HCT116 (cell line): Measurements from ENCODE around the gene KNSTRN. TPM values are rescaled to one million over a fixed set of nuclear protein-coding genes. Genes with fewer than 3 reads are reported as not detected.

Experiments
- ATAC-seq: fragments of 200-7000 bp; cut with Tn5 transposase; 2 replicates; pipeline ENCODE4 v1.9.1; 2020; ENCODE audit warnings: mild to moderate bottlenecking, moderate library complexity
- BruUV-seq: library from RNA; stranded (reverse); fragments of 400-500 nt; replicated peaks from 2 replicates; lab custom pipeline; 2021; lab: Mats Ljungman, UMichigan
- CTCF ChIA-PET: fragments of 300-600 bp; sonication (Branson Sonifier 250); formaldehyde crosslinking; loops from one replicate; lab custom pipeline; 2021; ENCODE audit warnings: antibody characterized with exemption; lab: Charles Lee
- POLR2A ChIA-PET: fragments of 300-600, 350-600 bp; sonication (Branson Sonifier 250); formaldehyde crosslinking; loops from one replicate; lab custom pipeline; 2021; ENCODE audit warnings: antibody characterized with exemption; lab: Charles Lee
- RAD21 ChIA-PET, 2 experiments: fragments of 300-600 bp; sonication (Branson Sonifier 250); formaldehyde crosslinking; loops; one replicate each; lab custom pipeline; 2023; ENCODE audit warnings: low total read pairs in 2 of 2; ENCODE audit not compliant: uncharacterized antibody in 2 of 2, unreplicated experiment in 2 of 2, low non-redundant PET in 1 of 2; lab: Charles Lee
- DNase-seq: peaks from one replicate; pipeline ENCODE4 v3.0.0-alpha.2; 2010; ENCODE audit warnings: low read depth, low spot score
- H2AFZ ChIP-seq: fragments of 200-600 bp; shearing (Covaris generic), sonication (generic); 2 replicates; pipeline ENCODE4 v1.6.1; 2017; ENCODE audit warnings: low read depth, mixed run types, mixed read lengths, antibody characterized with exemption, low read length; ENCODE audit not compliant: poor library complexity, severe bottlenecking
- H3K27ac ChIP-seq: 2 replicates; pipeline ENCODE4 v1.5.1; 2012; ENCODE audit warnings: low read depth, low read length
- H3K27me3 ChIP-seq: fragments of 200-600 bp; sonication (generic); 2 replicates; pipeline ENCODE4 v1.6.1; 2016; ENCODE audit warnings: mixed run types, low read length, mixed read lengths; ENCODE audit not compliant: insufficient read depth
- H3K36me3 ChIP-seq, 2 experiments: fragments of 200-500 bp in 1 of 2; fragments of 200-600 bp in 1 of 2; sonication (Bioruptor generic) in 1 of 2; sonication (generic) in 1 of 2; 2 replicates each; pipeline versions ENCODE4 v1.5.1 to v1.6.1; 2014 to 2016; ENCODE audit warnings: low read length in 2 of 2, inconsistent platforms in 1 of 2, mixed read lengths in 1 of 2, mixed run types in 1 of 2; ENCODE audit not compliant: insufficient read depth in 2 of 2, control insufficient read depth in 1 of 2
- H3K4me1 ChIP-seq, 2 experiments: fragments of 200-600 bp in 1 of 2; sonication (generic) in 1 of 2; 2 replicates each; pipeline versions ENCODE4 v1.5.1 to v1.6.1; 2012 to 2017; ENCODE audit warnings: low read length in 2 of 2, inconsistent platforms in 1 of 2, mild to moderate bottlenecking in 1 of 2, mixed read lengths in 1 of 2, mixed run types in 1 of 2, moderate library complexity in 1 of 2; ENCODE audit not compliant: insufficient read depth in 2 of 2, control insufficient read depth in 1 of 2
- H3K4me2 ChIP-seq: fragments of 200-600 bp; sonication (generic); 2 replicates; pipeline ENCODE4 v1.6.1; 2017; ENCODE audit warnings: mixed run types, low read length, mixed read lengths
- H3K4me3 ChIP-seq, 2 experiments: fragments of 200-600 bp in 1 of 2; sonication (generic) in 1 of 2; replicated peaks in 1 of 2; 2 replicates each; pipeline ENCODE4 v1.5.1; 2011 to 2016; ENCODE audit warnings: low read length in 2 of 2, control low read depth in 1 of 2, low read depth in 1 of 2, mild to moderate bottlenecking in 1 of 2, mixed read lengths in 1 of 2, mixed run types in 1 of 2
- H3K79me2 ChIP-seq: fragments of 200-600 bp; sonication (generic); 2 replicates; pipeline ENCODE4 v1.6.1; 2017; ENCODE audit warnings: mild to moderate bottlenecking, mixed run types, low read length, moderate library complexity, mixed read lengths; ENCODE audit not compliant: insufficient read depth
- H3K9ac ChIP-seq: fragments of 200-600 bp; sonication (generic); 2 replicates; pipeline ENCODE4 v1.6.1; 2016; ENCODE audit warnings: low read length, mixed read lengths
- H3K9me2 ChIP-seq: fragments of 200-600 bp; sonication (generic), shearing (Covaris generic); 2 replicates; pipeline ENCODE4 v1.6.1; 2017; ENCODE audit warnings: mixed run types, mild to moderate bottlenecking, moderate library complexity; ENCODE audit not compliant: insufficient read depth
- H3K9me3 ChIP-seq, 2 experiments: fragments of 200-500 bp in 1 of 2; fragments of 200-600 bp in 1 of 2; sonication (Bioruptor generic) in 1 of 2; sonication (generic) in 1 of 2; 2 replicates each; pipeline ENCODE4 v1.6.1; 2014 to 2017; ENCODE audit warnings: low read length in 2 of 2, mixed read lengths in 2 of 2, inconsistent platforms in 1 of 2, low read depth in 1 of 2, mild to moderate bottlenecking in 1 of 2, mixed run types in 1 of 2, moderate library complexity in 1 of 2; ENCODE audit not compliant: control insufficient read depth in 1 of 2, insufficient read depth in 1 of 2
- H4K20me1 ChIP-seq: fragments of 200-600 bp; sonication (generic), shearing (Covaris generic); 2 replicates; pipeline ENCODE4 v1.6.1; 2017; ENCODE audit warnings: mixed run types, mild to moderate bottlenecking, moderate library complexity; ENCODE audit not compliant: insufficient read depth
- CEBPB ChIP-seq: IDR thresholded peaks from 2 replicates; pipeline ENCODE4 v1.6.1; 2012; ENCODE audit warnings: low read depth
- EGR1 ChIP-seq: IDR thresholded peaks from 2 replicates; pipeline ENCODE4 v1.6.1; 2012; ENCODE audit warnings: low read depth
- POLR2A ChIP-seq: IDR thresholded peaks from 2 replicates; pipeline ENCODE4 v1.7.0; 2011; ENCODE audit warnings: borderline replicate concordance; ENCODE audit not compliant: insufficient read depth, insufficient read length; ENCODE audit errors: extremely low read depth
- POLR2AphosphoS5 ChIP-seq: IDR thresholded peaks from 2 replicates; pipeline ENCODE4 v1.6.1; 2011; ENCODE audit warnings: mild to moderate bottlenecking, low read depth, low read length, moderate library complexity
- SIN3A ChIP-seq: IDR thresholded peaks from 2 replicates; pipeline ENCODE4 v1.6.1; 2012; ENCODE audit warnings: low read depth
- SP1 ChIP-seq: IDR thresholded peaks from 2 replicates; pipeline ENCODE4 v1.6.1; 2012; ENCODE audit warnings: low read depth
- YY1 ChIP-seq: IDR thresholded peaks from 2 replicates; pipeline ENCODE4 v1.6.1; 2011; ENCODE audit warnings: low read length, low read depth, moderate library complexity, mild to moderate bottlenecking; ENCODE audit not compliant: insufficient replicate concordance; ENCODE audit errors: extremely low read depth
- ZFX ChIP-seq: fragments of 450-650 bp; IDR thresholded peaks from 2 replicates; pipeline ENCODE4 v1.6.1; 2017
- ZNF274 ChIP-seq: fragments of 200-500 bp; sonication (Bioruptor generic); IDR thresholded peaks from 2 replicates; pipeline ENCODE4 v1.6.1; 2014; ENCODE audit warnings: mild to moderate bottlenecking, low read depth, low read length, inconsistent platforms
- intact Hi-C: fragments of 100-400 bp; cut with micrococcal nuclease; formaldehyde crosslinking; loops from 2 replicates; pipeline ENCODE4 v1.10.0; 2022
- total RNA-seq: library from RNA; stranded (reverse); gene quantifications from one replicate; pipeline ENCODE4 v1.2.1, GENCODE V29; 2021; ENCODE audit not compliant: unreplicated experiment
- TF ChIP-seq, protein P1 (sequence below): IDR thresholded peaks from 2 replicates; pipeline ENCODE4 v1.6.1; 2012

The KNSTRN gene
- total RNA-seq, 1 experiment from 2014 or later, result 84.1 TPM

- BruUV-seq, result no TSS peak
- peak within 1 kb of the TSS; percentile 86 for H2AFZ ChIP-seq
- intact Hi-C loops, result no loop called here
- H3K9ac ChIP-seq, result peak within 1 kb of the TSS; percentile 97
- peaks cover 4 to 16% of the 10 kb centered on the region in 2 experiments; a peak in 3 of 4 replicates for H3K4me1 ChIP-seq
- peaks cover 27% of the 10 kb centered on the region for H3K79me2 ChIP-seq
- peak; percentile 88 for DNase-seq
- CTCF ChIA-PET, result interaction anchor here (1.0 to 2.1 kb wide), 3 partner anchors 16 to 67 kb away, joined by 3 to 12 read pairs (median 11); no protein-coding TSS in a partner anchor
- H3K4me3 ChIP-seq, result peak within 1 kb of the TSS; percentile 83 to 97
- no peaks in the 10 kb centered on the region for H3K27me3 ChIP-seq
- H3K27ac ChIP-seq, result peak within 1 kb of the TSS; percentile 65
- TF ChIP-seq POLR2A, result peak; percentile 65
- no peak for TF ChIP-seq ZNF274
- TF ChIP-seq CEBPB, result no peak
- TF ChIP-seq EGR1, result peak; percentile 70
- peak; percentile 41; the same call in 1 of the 2 replicates for TF ChIP-seq SIN3A
- peak; percentile 90 for TF ChIP-seq SP1
- TF ChIP-seq ZFX, result peak; percentile 93
- peak; percentile 81 for TF ChIP-seq YY1
- peak; percentile 92 for TF ChIP-seq POLR2AphosphoS5
- TF ChIP-seq, protein P1, sequence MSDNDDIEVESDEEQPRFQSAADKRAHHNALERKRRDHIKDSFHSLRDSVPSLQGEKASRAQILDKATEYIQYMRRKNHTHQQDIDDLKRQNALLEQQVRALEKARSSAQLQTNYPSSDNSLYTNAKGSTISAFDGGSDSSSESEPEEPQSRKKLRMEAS, result peak; percentile 70
- TF ChIP-seq, all 23 proteins: peak for 8
- Histone ChIP-seq H3K9me3 (no peaks in the 10 kb centered on the region), H4K20me1 (no peaks in the 10 kb centered on the region), H3K9me2 (no peaks in the 10 kb centered on the region), H3K4me2 (peak within 1 kb of the TSS; percentile 83), H3K36me3 (peaks cover 15 to 18% of the 10 kb centered on the region in 2 experiments; a peak in 2 of 4 replicates)
- RAD21 ChIA-PET, result no interaction called here
- peak; percentile 99 for ATAC-seq
- POLR2A ChIA-PET, result interaction anchor here (0.6 to 1.9 kb wide), 10 partner anchors 8 to 301 kb away, joined by 3 to 8 read pairs (median 4); partner anchors contain the start of gene KNSTRN
Measured at GRCh38 chr15:40405501-40406381, 23.2 kb downstream of the KNSTRN start, which contains the start of gene IVD. TSS of gene IVD (plus strand) at chr15:40405795. CDS start at chr15:40405828, 33 bp downstream.
